ENCODE data around the gene PARP6.
A peak's percentile ranks its signal among the peaks of the same experiment; 100 is the strongest.

The PARP6 gene

GRCh38 chr15:72230197-72231065 is 41.9 kb downstream of the PARP6 start:
- peak; percentile 83 for DNase-seq (ENCODE audit: low spot score)

- no peak for DNase-seq (ENCODE audit: low spot score)
Observed at GRCh38 chr15:72229947-72230196, 42.5 kb downstream of the PARP6 start.

- DNase-seq (ENCODE audit: low spot score), result peak; percentile 33
Observed at GRCh38 chr15:72229076-72229946, 43.0 kb downstream of the PARP6 start.

- DNase-seq (ENCODE audit: low spot score), result no peak
Observed at GRCh38 chr15:72227720-72228119, 44.6 kb downstream of the PARP6 start.

- DNase-seq (ENCODE audit: low spot score), result peak; percentile 54
Observed at GRCh38 chr15:72227192-72227586, 45.2 kb downstream of the PARP6 start.

- DNase-seq (ENCODE audit: low spot score), result no peak
Observed at GRCh38 chr15:72223278-72223677, 49.1 kb downstream of the PARP6 start.

GRCh38 chr15:72222393-72222792 is 50.0 kb downstream of the PARP6 start:
- DNase-seq (ENCODE audit: low spot score), result no peak

GRCh38 chr15:72220687-72221086 is 51.7 kb downstream of the PARP6 start:
- no peak for DNase-seq (ENCODE audit: low spot score)

GRCh38 chr15:72217216-72217615 is 55.1 kb downstream of the PARP6 start:
- DNase-seq (ENCODE audit: low spot score), result no peak

GRCh38 chr15:72216079-72216478 is 56.3 kb downstream of the PARP6 start:
- DNase-seq (ENCODE audit: low spot score), result no peak

- no peak for DNase-seq (ENCODE audit: low spot score)
Observed at GRCh38 chr15:72207558-72208085, 64.7 kb downstream of the PARP6 start.

- DNase-seq (ENCODE audit: low spot score), result no peak
Observed at GRCh38 chr15:72206677-72207000, 65.7 kb downstream of the PARP6 start.

- DNase-seq (ENCODE audit: low spot score), result no peak
Observed at GRCh38 chr15:72205896-72206676, 66.3 kb downstream of the PARP6 start.

GRCh38 chr15:72205273-72205672 is 67.1 kb downstream of the PARP6 start:
- no peak for DNase-seq (ENCODE audit: low spot score)

GRCh38 chr15:72203507-72203837 is 68.9 kb downstream of the PARP6 start:
- peak; percentile 76 for DNase-seq (ENCODE audit: low spot score)

GRCh38 chr15:72202801-72203506 is 69.4 kb downstream of the PARP6 start:
- DNase-seq (ENCODE audit: low spot score), result no peak

GRCh38 chr15:72202302-72202701 is 70.1 kb downstream of the PARP6 start:
- DNase-seq (ENCODE audit: low spot score), result no peak

GRCh38 chr15:72201391-72201921 is 70.9 kb downstream of the PARP6 start:
- DNase-seq (ENCODE audit: low spot score), result no peak

GRCh38 chr15:72200395-72201237 is 71.7 kb downstream of the PARP6 start:
- no peak for DNase-seq (ENCODE audit: low spot score)

GRCh38 chr15:72199721-72200212 is 72.6 kb downstream of the PARP6 start:
- peak; percentile 84 for DNase-seq (ENCODE audit: low spot score)

- DNase-seq (ENCODE audit: low spot score), result no peak
Observed at GRCh38 chr15:72199205-72199515, 73.2 kb downstream of the PARP6 start.
